Kidney (tissue), 14 donors: ENCODE results near the gene KCNQ1. TPM values are rescaled to one million over a fixed set of nuclear protein-coding genes. Genes with fewer than 3 reads are reported as not detected.

Experiments
- DNase-seq, 5 donors: peaks; one replicate each; pipeline ENCODE4 v3.0.0-alpha.2; 2013 to 2020
- FAIRE-seq: peaks from 2 replicates; lab custom pipeline; 2012; peaks lifted over from hg19 to GRCh38; lab: Jason Lieb, UNC
- H3K27ac ChIP-seq, 2 donors: one replicate each; pipeline ENCODE4 v1.7.0; 2013; ENCODE audit warnings: low read depth in 2 of 2, low read length in 2 of 2, inconsistent platforms in 1 of 2
- H3K27me3 ChIP-seq: one replicate; pipeline ENCODE4 v1.7.1; 2013; ENCODE audit warnings: low read length, inconsistent platforms; ENCODE audit not compliant: control insufficient read depth, insufficient read depth
- H3K36me3 ChIP-seq, 3 donors: one replicate each; pipeline versions ENCODE4 v1.7.0 to v1.7.1; 2013; ENCODE audit warnings: low read length in 3 of 3, control low read depth in 1 of 3, inconsistent platforms in 1 of 3; ENCODE audit not compliant: insufficient read depth in 3 of 3, control insufficient read depth in 2 of 3
- H3K4me1 ChIP-seq, 3 donors: one replicate each; pipeline versions ENCODE4 v1.7.0 to v1.7.1; 2013; ENCODE audit warnings: low read length in 3 of 3, inconsistent platforms in 1 of 3, low read depth in 1 of 3; ENCODE audit not compliant: control insufficient read depth in 2 of 3, insufficient read depth in 2 of 3
- H3K4me3 ChIP-seq, 3 donors: one replicate each; pipeline versions ENCODE4 v1.7.0 to v1.8.1; 2013; ENCODE audit warnings: low read length in 3 of 3, control low read depth in 1 of 3, inconsistent platforms in 1 of 3
- H3K9ac ChIP-seq, 3 donors: one replicate each; pipeline versions ENCODE4 v1.7.0 to v1.7.1; 2013; ENCODE audit warnings: low read length in 3 of 3, control low read depth in 1 of 3, inconsistent platforms in 1 of 3
- H3K9me3 ChIP-seq, 3 donors: one replicate each; pipeline versions ENCODE4 v1.7.0 to v1.7.1; 2013; ENCODE audit warnings: low read length in 3 of 3, control low read depth in 1 of 3, inconsistent platforms in 1 of 3; ENCODE audit not compliant: control insufficient read depth in 2 of 3, insufficient read depth in 1 of 3
- CTCF ChIP-seq: IDR thresholded peaks from 3 replicates; pipeline ENCODE4 v1.5.1; 2012; ENCODE audit warnings: mild to moderate bottlenecking, moderate library complexity, borderline replicate concordance; ENCODE audit not compliant: insufficient read depth; ENCODE audit errors: extremely low read depth
- intact Hi-C: fragments of 100-400 bp; cut with DNase I; formaldehyde crosslinking; loops from one replicate; pipeline ENCODE4 v1.11.1; 2022
- polyA plus RNA-seq: library from polyadenylated mRNA; stranded (reverse); fragments of 350-450 nt; fragmentation: Illumina TruSeq; extraction: RNeasy Lipid Tissue Mini Kit (QIAGEN cat#74804); gene quantifications from one replicate; pipeline ENCODE4 v1.2.3, GENCODE V29; 2014; ENCODE audit warnings: low read depth, low replicate concordance; ENCODE audit not compliant: insufficient read depth
- total RNA-seq: library from RNA; stranded (reverse); fragmentation: NEBNext Ultra II Directional; extraction: Animal tissue kit (Norgen Biotek cat#: 25700); gene quantifications from one replicate; pipeline ENCODE4 v1.2.1, GENCODE V29; 2021
- donor health status: control.
- donor health status: control.
- donor health status: control.
- donor health status: control.
- donor health status: control.
- donor health status: DM: yes; HTN: yes; CAD: no.
- donor health status: Normal renal cell carcinoma (clear cell type).

Gene KCNQ1
- total and polyA plus RNA-seq, 2 donors from 2014 or later = 45.5 to 49.4 TPM

- no peak overlapping the region for H3K9ac ChIP-seq
- DNase-seq (peak in 1 of 5 donors; percentile 57), FAIRE-seq (no peak)
- no peaks in the 10 kb centered on the region for H3K4me1 ChIP-seq
- no peak overlapping the region for H3K27ac ChIP-seq
- TF ChIP-seq CTCF = no peak
- H3K4me3 ChIP-seq = no peak overlapping the region
- no peaks in the 10 kb centered on the region for H3K27me3 ChIP-seq
- H3K36me3 ChIP-seq = no peaks in the 10 kb centered on the region
- no peaks in the 10 kb centered on the region for H3K9me3 ChIP-seq
- intact Hi-C loops = no loop called here
These were observed 271.7 kb downstream of the KCNQ1 start for GRCh38 chr11:2716376-2717095.

GRCh38 chr11:2717561-2718325 lies 272.9 kb downstream of the KCNQ1 start:
- Histone ChIP-seq H3K9me3 (no peaks in the 10 kb centered on the region), H3K9ac (no peak overlapping the region), H3K27ac (no peak overlapping the region), H3K27me3 (no peaks in the 10 kb centered on the region), H3K4me1 (no peaks in the 10 kb centered on the region), H3K36me3 (no peaks in the 10 kb centered on the region), H3K4me3 (no peak overlapping the region)
- FAIRE-seq = no peak
- peak in 2 of 5 donors; percentile 32 to 55 for DNase-seq
- intact Hi-C loops = no loop called here
- no peak for TF ChIP-seq CTCF

- intact Hi-C loops = no loop called here
- Histone ChIP-seq H3K27ac (no peak overlapping the region), H3K9me3 (no peaks in the 10 kb centered on the region), H3K9ac (no peak overlapping the region), H3K27me3 (no peaks in the 10 kb centered on the region), H3K36me3 (no peaks in the 10 kb centered on the region), H3K4me3 (no peak overlapping the region), H3K4me1 (no peaks in the 10 kb centered on the region)
- FAIRE-seq = no peak
- peak in 2 of 5 donors; percentile 28 to 45 for DNase-seq
- TF ChIP-seq CTCF = no peak
These were observed 274.1 kb downstream of the KCNQ1 start for GRCh38 chr11:2718817-2719438.
